Mesenchymal stem cell (in vitro differentiated cells and primary cell): ENCODE data around the gene FGFR2.

Experiments
- DNase-seq: peaks from one replicate; pipeline ENCODE4 v3.0.0-alpha.2; 2013
- H2AFZ ChIP-seq: one replicate; pipeline ENCODE4 v1.6.1; 2013; ENCODE audit warnings: low read depth, mild to moderate bottlenecking, control low read depth, inconsistent platforms, low read length, moderate library complexity
- H2AK5ac ChIP-seq: 2 replicates; pipeline ENCODE4 v1.6.1; 2013; ENCODE audit warnings: low read length, moderate library complexity, mild to moderate bottlenecking, inconsistent platforms; ENCODE audit not compliant: severe bottlenecking
- H2BK120ac ChIP-seq: one replicate; pipeline ENCODE4 v1.6.1; 2013; ENCODE audit warnings: low read depth, mild to moderate bottlenecking, inconsistent platforms, low read length, moderate library complexity
- H2BK12ac ChIP-seq, 2 experiments: one replicate each; pipeline ENCODE4 v1.6.1; 2013; ENCODE audit warnings: inconsistent platforms in 2 of 2, low read length in 2 of 2, mild to moderate bottlenecking in 2 of 2, moderate library complexity in 2 of 2, control low read depth in 1 of 2
- H2BK15ac ChIP-seq: one replicate; pipeline ENCODE4 v1.6.1; 2013; ENCODE audit warnings: mild to moderate bottlenecking, low read depth, inconsistent platforms; ENCODE audit not compliant: poor library complexity, severe bottlenecking
- H2BK5ac ChIP-seq: 2 replicates; pipeline ENCODE4 v1.6.1; 2013; ENCODE audit warnings: low read depth, mild to moderate bottlenecking, low read length, control low read depth, inconsistent platforms; ENCODE audit not compliant: poor library complexity, severe bottlenecking
- H3K14ac ChIP-seq, 2 experiments: one replicate each; pipeline ENCODE4 v1.6.1; 2013; ENCODE audit warnings: inconsistent platforms in 2 of 2, low read length in 2 of 2, control low read depth in 1 of 2, mild to moderate bottlenecking in 1 of 2, moderate library complexity in 1 of 2
- H3K18ac ChIP-seq, 2 experiments: one replicate each; pipeline ENCODE4 v1.6.1; 2013; ENCODE audit warnings: inconsistent platforms in 2 of 2, low read length in 2 of 2, control low read depth in 1 of 2, low read depth in 1 of 2, mild to moderate bottlenecking in 1 of 2
- H3K23ac ChIP-seq, 2 experiments: one replicate each; pipeline ENCODE4 v1.6.1; 2013; ENCODE audit warnings: inconsistent platforms in 2 of 2, low read length in 2 of 2, mild to moderate bottlenecking in 2 of 2, moderate library complexity in 2 of 2, control low read depth in 1 of 2
- H3K27ac ChIP-seq: 2 replicates; pipeline ENCODE4 v1.5.1; 2013; ENCODE audit warnings: mild to moderate bottlenecking, moderate library complexity, low read length, control low read depth, inconsistent platforms; ENCODE audit not compliant: poor library complexity, severe bottlenecking
- H3K27me3 ChIP-seq, 2 experiments: 2 replicates each; pipeline versions ENCODE4 v1.6.1 to v1.7.0; 2013; ENCODE audit warnings: low read length in 2 of 2, mild to moderate bottlenecking in 2 of 2, moderate library complexity in 2 of 2, control low read depth in 1 of 2, inconsistent platforms in 1 of 2; ENCODE audit not compliant: control insufficient read depth in 1 of 2, insufficient read depth in 1 of 2
- H3K36me3 ChIP-seq, 2 experiments: 2 replicates each; pipeline versions ENCODE4 v1.6.1 to v1.7.0; 2013; ENCODE audit warnings: low read length in 2 of 2, control low read depth in 1 of 2, inconsistent platforms in 1 of 2, low read depth in 1 of 2, mild to moderate bottlenecking in 1 of 2; ENCODE audit not compliant: insufficient read depth in 2 of 2, control insufficient read depth in 1 of 2
- H3K4ac ChIP-seq, 2 experiments: one replicate each; pipeline ENCODE4 v1.6.1; 2013; ENCODE audit warnings: inconsistent platforms in 2 of 2, low read length in 2 of 2, mild to moderate bottlenecking in 2 of 2, moderate library complexity in 2 of 2, control low read depth in 1 of 2, low read depth in 1 of 2
- H3K4me1 ChIP-seq: 2 replicates; pipeline ENCODE4 v1.6.1; 2013; ENCODE audit warnings: low read depth, low read length, control low read depth; ENCODE audit not compliant: control insufficient read depth, insufficient read depth
- H3K4me2 ChIP-seq: 2 replicates; pipeline ENCODE4 v1.6.1; 2013; ENCODE audit warnings: low read length, mild to moderate bottlenecking, inconsistent platforms; ENCODE audit not compliant: poor library complexity, severe bottlenecking
- H3K4me3 ChIP-seq, 2 experiments: 2 replicates each; pipeline versions ENCODE4 v1.5.1 to v1.7.0; 2013; ENCODE audit warnings: low read length in 2 of 2, mild to moderate bottlenecking in 2 of 2, control low read depth in 1 of 2, low read depth in 1 of 2; ENCODE audit not compliant: insufficient read depth in 1 of 2
- H3K79me1 ChIP-seq: replicated peaks from 2 replicates; pipeline ENCODE4 v1.6.1; 2013; ENCODE audit warnings: mild to moderate bottlenecking, control low read depth, low read length, inconsistent platforms; ENCODE audit not compliant: poor library complexity, severe bottlenecking
- H3K9ac ChIP-seq: 2 replicates; pipeline ENCODE4 v1.7.0; 2013; ENCODE audit warnings: mild to moderate bottlenecking, low read length, moderate library complexity
- H3K9me3 ChIP-seq: 2 replicates; pipeline ENCODE4 v1.7.0; 2013; ENCODE audit warnings: mild to moderate bottlenecking, low read length; ENCODE audit not compliant: control insufficient read depth
- H4K8ac ChIP-seq: one replicate; pipeline ENCODE4 v1.6.1; 2013; ENCODE audit warnings: inconsistent platforms, mild to moderate bottlenecking, low read length, moderate library complexity
- H4K91ac ChIP-seq: one replicate; pipeline ENCODE4 v1.6.1; 2013; ENCODE audit warnings: mild to moderate bottlenecking, low read length, inconsistent platforms
- WGBS: methylation state at CpG from one replicate; pipeline ENCODE4 v1.1.7; 2013; ENCODE audit warnings: mixed read lengths; 5-methylcytosine and 5-hydroxymethylcytosine counted together

Gene FGFR2

DNA sequence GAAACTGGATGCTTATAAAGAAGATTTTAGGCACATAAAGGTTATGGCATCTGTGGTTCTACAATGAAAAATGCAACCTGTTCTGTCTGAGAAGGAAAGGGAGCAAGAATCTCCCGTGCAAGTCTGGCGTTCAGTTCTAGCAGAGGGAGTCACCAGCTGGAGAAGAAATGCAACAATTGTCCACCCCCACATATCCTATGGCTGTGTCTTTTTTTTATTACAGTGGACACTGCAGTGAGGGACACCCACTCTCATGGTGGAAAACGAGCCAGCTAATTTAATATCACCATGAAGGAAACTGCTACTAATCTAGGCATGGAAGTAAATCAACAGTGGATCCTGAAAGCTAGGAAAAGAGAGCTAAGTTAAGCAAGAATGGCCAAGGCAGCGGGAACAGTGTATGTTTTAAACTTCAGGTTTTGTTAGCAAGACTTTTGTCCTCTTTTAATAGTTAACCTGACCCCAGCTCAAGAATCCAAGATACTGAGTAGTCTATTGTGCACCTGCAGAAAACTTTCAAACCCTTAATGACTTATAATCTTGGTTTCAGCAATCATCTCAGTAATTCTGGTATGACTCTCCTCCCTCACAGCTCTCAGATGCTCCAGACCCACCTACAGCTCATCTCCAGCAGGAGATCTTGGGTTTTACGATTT lies 149.3 kb downstream of the FGFR2 start:
- 81% methylated on average over 3 of the region's 5 CpGs for WGBS

DNA sequence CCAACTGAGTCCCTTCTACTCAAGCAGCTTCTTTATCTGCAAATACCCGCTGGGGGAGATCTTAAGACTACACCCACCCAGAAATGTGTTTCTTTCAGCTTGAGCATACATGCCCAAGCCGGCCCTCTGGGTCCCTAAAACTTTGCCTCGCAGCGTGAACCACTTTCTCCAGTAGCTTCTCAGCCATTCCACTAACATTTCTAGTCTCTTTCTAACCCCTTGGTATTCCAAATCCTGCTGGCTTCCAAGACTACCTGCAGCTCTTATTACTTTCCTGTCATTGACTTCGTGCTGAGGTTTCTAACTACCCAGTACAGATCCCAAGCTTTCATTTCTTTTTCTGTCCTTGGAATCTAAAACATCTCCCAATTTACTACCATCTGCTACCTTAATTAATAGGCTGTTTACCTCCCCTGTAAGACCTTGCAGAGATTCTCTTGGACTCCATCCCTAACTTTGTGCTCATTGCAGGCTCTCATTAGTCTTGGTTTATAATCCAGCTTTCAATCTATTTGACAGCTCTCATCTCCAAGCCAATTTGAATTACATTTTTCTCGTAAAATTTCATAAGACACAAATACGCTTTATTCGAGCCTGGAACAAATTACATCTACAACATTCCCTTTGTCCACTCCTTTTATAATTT lies 153.6 kb downstream of the FGFR2 start:
- H3K4me3 ChIP-seq: no peak overlapping the region
- H3K9ac ChIP-seq: no peak overlapping the region
- no peak overlapping the region for H3K27ac ChIP-seq
- peaks cover 0 to 4% of the 10 kb centered on the region in 2 experiments for H3K27me3 ChIP-seq
- no peaks in the 10 kb centered on the region for H3K9me3 ChIP-seq
- no peak for DNase-seq
- 80% methylated on average over 8 of the region's 8 CpGs for WGBS
- H4K91ac ChIP-seq: no peak overlapping the region
- H2AK5ac ChIP-seq: no peak overlapping the region
- no peak overlapping the region for H3K4me2 ChIP-seq
- no peak overlapping the region for H3K23ac ChIP-seq
- no peaks in the 10 kb centered on the region for H3K36me3 ChIP-seq
- H3K4me1 ChIP-seq: peaks cover 9% of the 10 kb centered on the region
- H3K4ac ChIP-seq: no peak overlapping the region
- no peak overlapping the region for H2BK120ac ChIP-seq
- H2BK12ac ChIP-seq: no peak overlapping the region
- no peak overlapping the region for H3K14ac ChIP-seq
- H2BK5ac ChIP-seq: no peak overlapping the region
- no peak overlapping the region for H2BK15ac ChIP-seq
- H2AFZ ChIP-seq: no peak overlapping the region
- no peak overlapping the region for H3K18ac ChIP-seq
- no peaks in the 10 kb centered on the region for H3K79me1 ChIP-seq
- H4K8ac ChIP-seq: no peak overlapping the region

More for the DNA sequence above, 149.3 kb downstream of the FGFR2 start:
- Histone ChIP-seq H3K18ac (no peak overlapping the region), H3K9ac (no peak overlapping the region), H3K4ac (no peak overlapping the region), H4K8ac (no peak overlapping the region), H2AK5ac (no peak overlapping the region), H2AFZ (no peak overlapping the region), H2BK120ac (no peak overlapping the region), H3K14ac (no peak overlapping the region), H3K36me3 (no peaks in the 10 kb centered on the region), H2BK12ac (no peak overlapping the region), H2BK15ac (no peak overlapping the region), H3K4me2 (peak overlapping the region; percentile 66), H3K4me1 (peaks cover 15% of the 10 kb centered on the region), H3K4me3 (no peak overlapping the region), H3K27me3 (peaks cover 0 to 5% of the 10 kb centered on the region in 2 experiments), H3K79me1 (no peaks in the 10 kb centered on the region), H3K9me3 (no peaks in the 10 kb centered on the region), H3K23ac (no peak overlapping the region), H2BK5ac (no peak overlapping the region), H4K91ac (no peak overlapping the region), H3K27ac (peak overlapping the region; percentile 80)
- DNase-seq: no peak

DNA sequence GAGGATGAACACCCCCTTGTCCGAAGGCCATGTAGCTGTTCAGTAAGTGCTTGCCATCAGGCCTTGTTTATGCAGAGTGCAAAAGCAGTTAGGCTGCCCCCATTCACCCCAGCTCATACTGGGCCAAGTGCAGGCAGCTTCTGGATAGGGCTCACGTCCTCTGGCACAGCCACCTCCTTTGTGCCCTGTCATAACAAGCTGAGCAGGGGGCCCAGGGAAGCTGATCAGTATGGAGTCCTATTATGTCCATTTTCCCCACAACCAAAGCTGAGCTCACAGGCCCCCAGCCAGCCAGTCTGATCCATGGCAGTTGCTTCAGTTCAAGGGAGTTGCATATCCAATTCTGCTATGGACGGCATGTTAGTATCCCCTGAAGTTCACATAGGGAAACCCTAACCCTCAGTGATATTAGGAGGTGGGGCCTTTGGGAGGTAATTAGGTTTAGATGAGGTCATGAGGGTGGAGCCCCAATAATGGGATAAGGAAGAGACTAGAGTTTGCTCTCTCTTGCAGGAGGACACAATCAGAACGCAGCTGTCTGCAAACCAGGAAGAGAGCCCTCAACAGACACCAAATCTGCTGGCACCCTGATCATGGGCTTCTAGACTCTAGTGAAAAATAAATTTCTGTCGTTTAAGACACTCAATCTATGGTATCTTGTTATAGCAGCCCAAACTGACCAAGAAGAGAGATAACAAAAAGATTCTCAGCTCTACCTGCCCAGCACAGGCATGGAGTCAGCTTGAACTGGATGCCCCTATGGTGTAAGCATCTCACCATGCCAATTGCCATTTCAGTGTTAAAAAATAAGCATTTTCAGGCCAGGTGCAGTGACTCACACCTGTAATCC lies 155.9 kb downstream of the FGFR2 start:
- H3K18ac ChIP-seq: no peak overlapping the region
- H4K8ac ChIP-seq: no peak overlapping the region
- H2BK12ac ChIP-seq: no peak overlapping the region
- H3K9me3 ChIP-seq: no peaks in the 10 kb centered on the region
- H4K91ac ChIP-seq: no peak overlapping the region
- no peak overlapping the region for H2BK15ac ChIP-seq
- no peak overlapping the region for H3K9ac ChIP-seq
- H3K27ac ChIP-seq: no peak overlapping the region
- H2BK5ac ChIP-seq: no peak overlapping the region
- no peaks in the 10 kb centered on the region for H3K79me1 ChIP-seq
- H3K4ac ChIP-seq: no peak overlapping the region
- H3K36me3 ChIP-seq: no peaks in the 10 kb centered on the region
- no peak overlapping the region for H2AFZ ChIP-seq
- WGBS: 73% methylated on average over 5 of the region's 5 CpGs
- H3K4me1 ChIP-seq: peaks cover 5% of the 10 kb centered on the region
- no peak for DNase-seq
- H3K14ac ChIP-seq: no peak overlapping the region
- no peak overlapping the region for H2AK5ac ChIP-seq
- H3K4me2 ChIP-seq: no peak overlapping the region
- no peak overlapping the region for H3K4me3 ChIP-seq
- no peak overlapping the region for H2BK120ac ChIP-seq
- H3K23ac ChIP-seq: no peak overlapping the region
- no peaks in the 10 kb centered on the region for H3K27me3 ChIP-seq

DNA sequence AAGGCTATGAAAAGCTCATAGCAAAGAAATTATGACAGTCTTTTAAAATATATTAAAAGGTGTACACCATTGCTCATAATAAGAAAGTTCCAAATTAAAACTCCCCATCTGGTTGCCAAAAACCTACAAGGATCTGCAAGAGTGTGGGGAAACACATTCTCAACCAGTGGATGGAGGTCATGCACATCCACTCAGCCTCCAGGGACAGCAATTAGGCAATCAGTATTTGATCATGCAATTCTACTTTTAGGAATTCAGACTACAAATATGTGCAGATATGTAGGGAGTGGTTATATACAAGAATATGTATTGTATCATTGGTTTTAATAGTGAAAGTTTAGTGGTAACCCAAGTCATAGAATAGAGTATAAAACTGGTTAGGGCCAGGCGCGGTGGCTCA lies 157.8 kb downstream of the FGFR2 start:
- H3K9me3 ChIP-seq: no peaks in the 10 kb centered on the region

More for the DNA sequence above, 157.8 kb downstream of the FGFR2 start:
- Histone ChIP-seq H3K9ac (no peak overlapping the region), H2BK120ac (no peak overlapping the region), H3K14ac (no peak overlapping the region), H3K27me3 (peaks cover 0 to 6% of the 10 kb centered on the region in 2 experiments), H3K4me2 (no peak overlapping the region), H3K4ac (no peak overlapping the region), H2AFZ (no peak overlapping the region), H3K23ac (no peak overlapping the region), H3K18ac (no peak overlapping the region), H2AK5ac (no peak overlapping the region), H3K27ac (no peak overlapping the region), H4K91ac (no peak overlapping the region), H2BK15ac (no peak overlapping the region), H2BK12ac (no peak overlapping the region), H3K4me1 (peaks cover 5% of the 10 kb centered on the region), H2BK5ac (no peak overlapping the region), H3K36me3 (no peaks in the 10 kb centered on the region), H3K4me3 (no peak overlapping the region), H4K8ac (no peak overlapping the region), H3K79me1 (no peaks in the 10 kb centered on the region)
- whole genome bisulfite sequencing: 100% methylated on average over 2 of the region's 2 CpGs
- DNase-seq: no peak
